GM21447 (cell line): ENCODE results near the gene EVX2.

Experiments used
- ATAC-seq: cut with Tn5 transposase; IDR thresholded peaks from one replicate; pipeline ENCODE4 v1.9.1; 2021; ENCODE audit not compliant: unreplicated experiment

The EVX2 gene

DNA sequence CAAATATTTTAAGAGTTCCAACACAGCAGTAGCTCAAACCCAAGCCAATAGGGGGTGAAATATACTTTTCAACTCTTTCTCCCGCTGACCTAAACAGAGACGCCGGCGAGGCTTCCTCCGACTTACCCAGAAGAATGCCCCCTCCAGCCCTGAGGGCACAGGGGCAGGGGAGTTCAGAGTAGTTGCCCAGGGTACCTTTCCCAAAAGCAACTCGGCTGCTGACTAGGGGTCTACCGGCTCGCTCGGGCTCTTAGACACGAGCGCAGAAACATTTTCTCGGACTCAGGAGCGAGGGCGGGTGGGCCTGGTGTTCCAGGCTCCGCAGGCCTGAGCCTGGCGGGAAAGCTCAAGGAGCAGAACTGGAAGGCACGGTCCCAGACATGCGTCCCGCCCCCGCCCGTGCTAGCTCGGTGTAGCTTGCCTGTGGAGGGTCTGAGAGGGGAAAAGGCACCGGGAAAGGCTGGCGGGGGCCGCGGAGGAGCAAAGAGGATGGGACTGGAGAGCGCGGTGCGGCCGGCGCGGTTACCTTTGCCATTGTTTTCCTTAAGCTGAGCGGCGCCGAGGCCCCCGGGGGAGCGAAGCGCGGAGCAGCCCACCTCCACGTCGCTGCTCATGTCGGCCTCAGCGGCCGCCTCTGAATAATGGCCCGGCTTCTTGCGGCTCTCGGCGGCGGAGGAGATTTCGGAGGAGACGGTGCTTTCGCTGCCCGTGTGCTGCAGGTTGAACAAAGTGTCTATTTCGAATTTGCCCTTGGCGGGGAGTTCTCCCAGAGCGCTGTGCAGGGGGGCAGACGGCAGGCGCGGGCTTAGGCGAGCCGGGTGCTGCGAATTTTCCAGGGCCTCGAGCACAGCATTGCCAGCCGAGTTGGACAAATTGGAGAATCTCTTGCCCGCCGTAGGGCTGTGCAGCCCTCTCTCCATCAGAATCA is 674 bp downstream of the EVX2 start:
- ATAC-seq, result no peak

DNA sequence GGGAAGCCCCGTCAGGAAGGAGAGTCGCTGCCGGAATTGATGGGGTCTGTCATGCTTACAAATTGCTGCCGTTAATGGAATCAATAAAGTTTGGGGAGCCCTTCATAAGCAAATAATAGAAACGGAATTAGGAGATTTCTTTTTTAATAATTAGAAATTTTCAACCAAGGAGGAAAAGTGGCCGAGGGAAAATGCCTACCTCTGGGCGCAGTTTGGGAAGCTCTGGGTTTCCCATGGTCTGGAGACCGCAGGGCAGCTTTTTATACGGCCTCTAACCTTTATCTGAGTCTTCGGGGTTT is 1.3 kb downstream of the EVX2 start:
- ATAC-seq, result no peak

DNA sequence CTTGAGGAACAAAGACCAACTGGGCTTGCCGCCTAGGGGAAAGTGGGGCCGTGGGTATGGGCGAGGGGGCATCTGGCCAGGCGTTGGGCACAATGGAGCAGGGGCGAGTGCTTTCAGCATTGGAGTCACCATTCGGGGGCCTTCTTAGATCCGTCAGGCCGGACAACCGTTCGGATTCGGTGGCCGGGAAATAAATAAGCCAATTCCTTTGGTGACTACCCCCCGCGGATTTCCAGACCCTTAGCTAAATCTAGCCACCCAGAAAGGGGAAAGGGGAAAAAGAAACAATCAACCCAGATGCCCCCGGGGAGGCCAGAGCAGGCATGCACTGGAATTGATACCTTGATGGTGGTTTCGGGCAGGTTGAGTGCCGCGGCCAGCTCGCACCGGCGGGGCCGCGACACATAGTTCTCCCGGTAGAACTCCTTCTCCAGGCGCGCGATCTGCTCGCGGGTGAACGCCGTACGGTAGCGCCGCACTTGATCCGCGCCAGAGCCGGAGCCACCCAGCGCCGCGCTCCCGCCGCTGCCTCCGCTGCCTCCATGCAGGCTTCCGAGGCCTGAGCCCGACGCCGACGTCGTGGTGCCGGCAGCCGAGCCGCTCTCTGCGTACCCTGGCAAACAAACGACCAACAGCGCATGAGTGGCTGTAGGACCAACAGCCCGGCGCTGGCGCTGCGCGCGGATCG is 1.8 kb downstream of the EVX2 start:
- no peak for ATAC-seq

DNA sequence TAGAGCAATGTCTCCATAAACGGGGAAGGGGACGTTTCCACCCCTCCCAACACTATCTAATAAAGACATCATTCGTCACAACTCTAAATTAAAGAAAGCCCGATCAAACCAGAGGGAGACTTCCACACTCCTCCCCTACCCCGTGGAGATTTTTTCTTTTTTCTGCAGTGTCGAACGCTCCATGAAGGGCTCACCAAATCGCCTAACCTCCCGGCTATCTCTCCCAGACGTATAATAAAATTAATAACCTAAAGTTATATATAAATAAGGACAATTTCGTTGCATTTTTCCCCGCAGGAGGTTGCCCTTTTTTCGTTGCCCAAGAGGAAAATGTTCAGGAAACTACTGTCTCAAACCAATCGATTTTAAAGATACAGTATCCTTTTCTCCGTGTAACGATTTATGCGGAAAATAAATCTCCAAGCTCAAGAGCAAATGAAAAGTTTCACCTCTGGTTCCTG is 2.4 kb downstream of the EVX2 start:
- no peak for ATAC-seq

DNA sequence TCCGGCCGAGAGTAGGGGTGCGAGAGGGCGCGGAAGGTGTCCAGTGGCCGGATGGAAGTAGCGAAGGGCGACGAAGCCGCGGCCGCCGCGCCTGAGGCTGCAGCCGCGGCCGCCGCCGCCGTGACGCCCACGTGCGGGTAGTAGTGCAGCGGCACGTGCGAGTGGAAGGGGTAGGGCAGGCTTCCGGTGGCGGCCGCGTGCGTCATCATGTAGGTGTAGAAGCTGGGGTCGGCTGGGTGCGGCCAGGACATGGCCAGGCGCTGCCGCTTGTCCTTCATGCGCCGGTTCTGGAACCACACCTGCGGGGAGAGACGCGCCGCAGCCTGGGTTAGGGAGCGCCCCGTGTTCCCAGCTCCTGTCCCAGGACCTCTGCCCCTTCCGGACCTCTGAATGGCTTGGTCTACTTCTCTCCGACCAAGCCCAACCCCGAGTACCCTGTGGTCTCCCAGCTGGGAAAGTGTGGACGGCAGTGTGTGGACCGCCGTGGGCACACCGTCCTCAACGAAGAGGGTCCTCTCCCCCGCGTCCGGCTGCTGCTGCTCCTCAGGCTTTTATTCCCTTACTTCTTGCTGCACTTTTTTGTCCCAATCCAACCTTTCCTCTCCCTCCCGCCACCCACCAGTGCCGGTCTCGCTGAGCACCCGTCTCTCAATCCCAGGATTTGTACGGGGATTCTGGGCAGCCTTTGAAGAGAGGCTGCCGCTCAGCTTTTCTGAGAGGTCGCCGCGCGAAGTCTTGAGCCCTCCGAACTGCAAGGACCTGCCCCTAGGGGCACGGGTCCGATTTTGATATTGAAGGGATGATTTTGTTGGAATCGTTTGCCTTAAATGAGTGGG is 3.0 kb downstream of the EVX2 start:
- no peak for ATAC-seq

DNA sequence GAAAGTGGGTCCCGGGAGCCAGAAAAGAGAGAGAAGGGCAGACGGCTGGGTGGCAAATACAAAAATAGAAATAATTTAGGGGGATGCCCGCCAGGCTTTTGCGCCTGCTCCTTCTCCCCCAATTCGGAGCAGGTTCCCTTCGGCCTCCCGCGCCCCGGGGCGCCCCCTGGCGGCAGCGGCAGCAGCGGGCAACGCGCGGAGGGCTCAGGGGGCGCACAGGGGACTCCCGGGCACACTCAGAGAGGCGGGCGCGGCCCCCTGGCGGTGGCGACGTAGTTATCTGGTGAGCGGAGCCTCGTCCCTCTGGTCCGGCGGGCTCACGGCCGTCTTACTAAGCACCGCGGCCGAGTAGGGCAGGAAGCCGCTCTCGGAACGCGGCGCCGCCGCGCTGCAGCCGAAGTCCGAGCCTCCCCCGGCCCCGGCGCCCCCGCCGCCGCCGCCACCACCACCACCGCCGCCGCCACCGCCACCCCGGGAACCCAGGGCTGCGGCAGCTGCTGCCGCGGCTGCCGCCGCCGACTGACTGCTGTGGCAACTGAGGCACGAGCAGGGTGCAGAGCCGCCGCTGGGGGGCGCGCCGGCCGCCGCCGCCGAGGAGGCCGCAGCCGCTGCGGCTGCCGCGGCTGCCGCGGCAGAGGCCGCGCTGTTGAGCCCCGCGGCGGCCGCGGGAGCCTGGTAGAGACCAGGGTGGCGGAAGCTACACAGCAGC is 3.8 kb downstream of the EVX2 start:
- ATAC-seq, result no peak

DNA sequence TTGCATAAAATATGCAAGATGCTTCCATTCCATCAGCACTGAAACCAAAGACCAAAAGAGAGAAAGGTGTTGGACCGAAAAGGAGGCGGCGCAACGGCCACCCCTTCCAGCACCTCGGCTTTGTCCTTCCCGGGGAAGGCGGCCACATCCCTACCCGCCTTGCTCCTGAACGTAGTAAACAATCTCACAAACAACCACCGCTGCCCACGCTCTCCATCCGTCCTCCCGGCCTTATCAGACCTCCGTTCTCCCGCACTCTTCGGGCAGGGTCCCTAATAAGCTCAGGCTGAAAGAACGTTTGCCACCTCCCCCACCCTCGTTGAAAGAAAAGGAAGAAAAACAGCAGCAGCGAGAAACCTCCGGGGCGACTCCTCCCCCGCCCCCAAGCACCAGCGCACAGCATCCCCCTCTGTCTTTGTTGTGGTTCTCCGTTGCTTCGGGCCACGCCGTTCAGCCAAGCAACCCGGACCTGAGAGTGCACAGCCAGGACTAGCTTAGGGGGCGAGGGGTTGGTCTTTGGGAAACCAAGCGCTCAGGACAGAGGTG is 4.4 kb downstream of the EVX2 start:
- no peak for ATAC-seq

DNA sequence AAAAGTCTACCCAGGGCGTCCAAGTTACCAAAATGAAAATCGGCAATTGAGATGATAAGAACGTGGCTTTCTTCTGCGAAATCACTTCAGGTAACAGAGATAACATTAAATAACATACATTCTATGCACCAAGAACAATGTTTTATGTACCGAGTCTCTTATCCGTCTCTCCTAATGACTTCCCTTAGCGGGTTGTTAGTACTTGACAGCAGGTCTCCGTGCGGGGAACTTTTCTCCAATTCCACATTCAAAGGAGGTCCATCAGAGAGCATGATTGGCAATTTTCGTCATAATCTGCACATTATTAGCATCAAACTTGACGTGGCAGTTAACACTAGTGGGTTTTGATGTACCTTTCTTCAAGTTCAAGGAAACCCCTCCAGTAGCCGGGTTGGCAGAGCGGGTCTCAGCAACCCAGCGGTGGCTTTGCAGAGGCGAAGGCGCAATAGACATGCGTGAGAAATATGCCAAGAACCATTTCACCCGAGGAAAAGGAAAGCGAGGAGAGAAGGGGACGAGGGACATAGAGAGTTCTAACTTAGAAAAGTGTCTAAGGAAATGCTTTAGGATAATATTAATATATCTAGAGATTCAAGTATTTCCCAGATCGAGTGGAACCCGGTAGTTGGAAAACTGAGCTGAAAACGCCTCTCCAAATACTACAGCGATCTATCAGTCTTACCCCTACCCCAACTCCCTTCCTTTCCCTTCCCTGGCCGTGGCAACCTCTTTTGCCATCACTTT is 5.0 kb downstream of the EVX2 start:
- no peak for ATAC-seq

DNA sequence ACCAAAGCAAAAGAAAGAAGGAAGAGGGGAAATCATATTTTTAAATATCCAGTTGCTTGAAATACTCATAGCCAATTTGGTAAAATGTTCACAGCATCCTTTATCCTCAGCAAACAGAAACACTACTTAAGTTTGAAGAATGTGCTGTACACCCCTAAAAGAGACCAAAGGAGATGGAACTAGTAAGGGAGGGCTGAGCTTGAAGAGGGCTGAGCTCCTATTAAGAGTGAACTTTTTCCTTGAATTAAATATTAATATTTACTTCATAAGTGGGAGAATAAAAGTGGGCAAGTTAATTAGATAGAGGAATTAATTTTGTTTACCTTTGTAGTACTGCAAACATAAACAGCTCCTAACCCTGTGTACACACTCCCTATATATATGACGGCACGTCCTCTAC is 7.0 kb downstream of the EVX2 start:
- no peak for ATAC-seq

DNA sequence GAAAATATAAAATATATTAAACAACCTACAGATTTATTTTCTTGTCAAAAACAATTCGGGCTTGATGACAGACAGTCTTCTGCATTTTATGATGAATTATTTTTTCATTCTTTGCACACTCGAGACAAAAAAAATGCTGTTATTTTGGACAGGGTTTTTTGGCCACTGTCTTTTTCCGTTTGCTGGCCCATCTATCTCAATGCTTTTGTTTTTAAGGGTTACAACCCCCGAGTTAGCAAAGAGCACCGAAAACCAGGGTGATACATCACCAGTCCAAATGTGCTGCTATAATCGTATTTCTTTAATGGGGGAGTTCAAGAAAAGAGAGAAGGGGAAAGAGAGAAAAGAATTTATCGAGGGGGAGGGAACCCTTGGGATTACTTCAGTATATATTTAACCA is 7.7 kb downstream of the EVX2 start:
- ATAC-seq, result no peak

DNA sequence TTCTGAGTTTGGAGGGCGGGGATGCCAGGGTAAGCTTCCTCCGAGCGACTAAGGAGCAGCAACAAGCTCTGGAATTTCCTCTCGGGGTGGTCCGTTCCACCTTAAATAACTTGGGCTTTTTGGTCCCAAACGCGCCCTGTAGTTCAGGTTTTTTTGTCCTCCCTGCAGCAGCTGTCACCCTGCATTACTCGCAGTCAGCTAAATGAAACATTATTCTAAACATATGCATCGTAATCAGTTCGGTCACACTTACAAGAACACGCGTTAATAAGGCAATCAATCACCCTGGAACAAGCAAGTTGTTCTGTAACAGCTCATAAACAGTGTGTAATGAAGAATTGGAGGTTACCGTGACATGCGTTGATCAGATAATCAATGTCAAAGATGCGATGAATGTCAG is 8.3 kb downstream of the EVX2 start:
- no peak for ATAC-seq

DNA sequence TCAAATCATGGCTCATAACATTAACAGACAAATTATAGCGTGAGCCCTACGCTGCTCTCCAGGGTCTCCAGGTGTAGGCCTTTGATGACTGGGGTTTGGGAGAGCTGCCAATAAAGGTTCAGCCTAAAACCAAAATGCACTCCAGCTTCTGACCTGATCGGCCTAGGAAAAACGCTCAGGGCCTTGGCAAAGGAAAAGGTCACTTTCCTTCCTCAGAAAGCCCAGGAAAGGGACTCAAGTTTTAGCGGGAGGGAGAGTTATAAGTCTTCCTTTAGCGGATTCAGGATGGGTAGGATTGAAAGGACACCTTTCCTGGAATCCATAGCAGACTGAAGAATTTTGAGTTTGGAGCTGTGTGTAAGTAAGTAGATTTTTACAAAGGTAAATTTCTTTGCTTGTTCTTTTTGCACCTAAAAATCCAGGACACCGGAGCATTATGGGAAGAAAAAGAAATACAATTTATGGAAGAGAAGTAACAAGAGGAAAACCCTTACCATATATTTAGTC is 8.8 kb downstream of the EVX2 start:
- no peak for ATAC-seq

DNA sequence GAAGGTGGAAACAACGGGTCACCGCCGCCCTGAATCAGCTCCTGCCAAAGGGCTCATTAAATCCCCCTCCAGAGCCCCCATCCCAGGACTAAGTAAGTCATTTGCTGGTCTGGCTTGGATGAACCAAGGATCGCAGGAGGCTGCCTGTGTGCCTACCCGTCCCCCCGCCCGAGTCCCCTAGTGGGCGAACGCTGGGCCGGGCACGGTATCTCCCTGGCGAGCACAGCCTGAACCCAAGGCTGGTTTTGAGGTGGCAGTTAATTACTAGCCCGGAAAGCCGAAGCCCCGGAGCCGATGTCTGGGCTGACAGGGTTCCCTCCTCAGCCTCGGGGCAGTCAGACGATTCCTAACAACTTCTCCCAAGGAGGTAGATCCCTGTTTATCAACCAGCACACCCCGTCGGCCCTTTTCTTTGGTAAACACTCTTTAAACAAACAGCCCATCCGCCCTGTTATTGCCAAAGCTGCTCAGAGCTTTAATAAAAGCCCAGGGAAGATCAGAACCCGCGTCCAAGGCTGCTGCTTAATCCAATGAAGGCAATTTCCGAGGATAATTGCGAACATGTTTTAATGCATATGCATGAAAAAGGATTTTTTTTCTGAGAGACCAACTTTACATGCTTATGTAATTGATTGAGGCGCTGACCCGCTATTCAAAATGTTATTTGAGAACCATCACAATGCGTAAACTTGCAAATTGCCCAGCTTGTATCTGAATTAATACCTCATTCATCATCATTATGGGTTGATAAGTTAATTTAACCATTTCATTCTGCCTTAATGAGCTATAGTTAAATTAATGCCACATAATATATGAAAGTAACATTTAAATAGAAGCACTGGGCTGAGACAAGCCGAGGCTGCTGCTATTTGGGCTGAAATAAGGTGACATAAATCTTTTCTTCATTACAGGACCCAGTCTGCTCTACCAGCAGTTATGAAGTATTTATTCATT is 10.5 kb downstream of the EVX2 start:
- ATAC-seq, result no peak

DNA sequence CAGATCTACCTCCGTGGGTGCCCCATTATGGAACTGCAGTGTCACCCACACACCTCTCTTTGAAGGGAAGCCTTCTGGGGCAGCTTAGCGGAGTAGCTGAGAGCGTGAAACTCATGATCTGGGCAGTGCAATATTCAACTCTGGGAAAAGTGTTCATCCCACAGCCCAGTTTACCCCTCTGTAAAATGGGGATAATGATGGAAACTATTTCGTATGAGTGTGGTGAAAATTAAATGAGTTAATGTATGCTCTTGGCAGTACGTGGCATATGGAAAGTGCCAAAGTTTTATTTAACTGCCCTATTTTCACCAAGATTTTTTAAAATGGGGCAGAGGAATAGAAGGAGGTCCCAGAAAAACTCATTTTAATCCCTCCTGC is 11.5 kb downstream of the EVX2 start:
- no peak for ATAC-seq

DNA sequence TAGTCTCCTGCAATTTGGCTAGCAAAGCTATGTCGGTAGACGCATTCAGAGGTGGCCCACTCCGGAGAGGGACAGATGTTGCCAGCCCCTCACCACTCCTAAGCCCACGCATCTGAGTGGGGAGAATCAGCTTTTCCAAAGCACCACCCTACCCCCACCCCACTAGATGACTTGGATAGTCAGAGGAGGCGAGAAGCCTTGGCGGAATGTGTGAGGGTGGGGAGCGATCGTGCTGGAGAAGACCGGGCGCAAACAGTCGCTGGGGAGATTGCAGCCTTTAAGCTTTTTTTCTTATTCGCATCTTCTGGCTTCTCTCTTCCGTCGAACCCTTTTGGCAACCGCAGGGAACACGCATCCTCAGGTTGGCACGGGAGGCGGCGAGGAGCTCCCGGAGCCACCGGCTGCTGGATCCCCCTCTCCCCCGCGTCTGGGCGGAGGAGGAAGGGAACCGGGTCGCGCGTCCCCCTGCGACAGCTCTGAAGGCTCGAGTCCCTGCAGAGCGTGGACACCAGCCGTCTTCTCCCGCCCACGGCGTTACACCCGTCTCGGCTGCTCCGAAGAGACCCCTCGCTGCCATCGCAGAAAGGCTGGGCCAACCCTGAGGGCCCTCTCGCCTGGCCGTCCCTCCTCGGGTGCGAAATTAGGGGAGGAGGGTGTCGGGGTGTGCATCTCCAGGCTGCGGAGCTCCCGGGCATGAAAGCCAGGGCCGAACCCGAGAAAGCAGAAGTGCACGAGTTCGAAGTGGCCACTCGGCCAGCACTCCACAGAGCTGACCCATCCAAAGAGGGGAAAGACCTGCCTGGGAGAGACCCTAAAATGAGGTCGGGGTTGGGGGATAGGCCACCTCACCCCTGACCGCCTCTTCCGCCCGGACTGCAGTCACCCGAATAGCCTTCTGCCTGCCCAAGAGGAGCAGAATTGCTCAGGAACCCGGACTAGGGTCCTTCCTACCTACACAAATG is 12.2 kb downstream of the EVX2 start:
- ATAC-seq, result no peak

DNA sequence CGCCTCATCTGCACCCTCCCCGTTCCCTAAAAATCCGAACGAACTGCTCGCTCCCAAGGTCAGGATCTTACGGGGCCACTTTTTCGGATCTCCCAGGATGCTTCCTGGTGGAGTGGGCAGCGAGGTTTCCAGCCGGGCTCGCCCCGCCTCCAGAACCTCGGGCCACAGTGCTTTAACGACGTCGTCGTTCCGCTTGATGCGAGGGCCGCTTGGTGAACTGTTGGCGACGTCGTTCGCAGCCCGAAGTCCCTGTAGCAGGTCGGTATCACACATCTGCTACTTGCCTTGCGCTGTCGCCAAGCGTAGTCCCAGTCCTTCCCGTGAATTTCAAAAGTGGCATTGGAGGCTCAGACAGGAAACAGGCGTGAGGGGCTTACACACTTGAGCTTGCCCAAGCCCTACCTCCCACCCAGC is 15.3 kb downstream of the EVX2 start:
- ATAC-seq, result no peak

DNA sequence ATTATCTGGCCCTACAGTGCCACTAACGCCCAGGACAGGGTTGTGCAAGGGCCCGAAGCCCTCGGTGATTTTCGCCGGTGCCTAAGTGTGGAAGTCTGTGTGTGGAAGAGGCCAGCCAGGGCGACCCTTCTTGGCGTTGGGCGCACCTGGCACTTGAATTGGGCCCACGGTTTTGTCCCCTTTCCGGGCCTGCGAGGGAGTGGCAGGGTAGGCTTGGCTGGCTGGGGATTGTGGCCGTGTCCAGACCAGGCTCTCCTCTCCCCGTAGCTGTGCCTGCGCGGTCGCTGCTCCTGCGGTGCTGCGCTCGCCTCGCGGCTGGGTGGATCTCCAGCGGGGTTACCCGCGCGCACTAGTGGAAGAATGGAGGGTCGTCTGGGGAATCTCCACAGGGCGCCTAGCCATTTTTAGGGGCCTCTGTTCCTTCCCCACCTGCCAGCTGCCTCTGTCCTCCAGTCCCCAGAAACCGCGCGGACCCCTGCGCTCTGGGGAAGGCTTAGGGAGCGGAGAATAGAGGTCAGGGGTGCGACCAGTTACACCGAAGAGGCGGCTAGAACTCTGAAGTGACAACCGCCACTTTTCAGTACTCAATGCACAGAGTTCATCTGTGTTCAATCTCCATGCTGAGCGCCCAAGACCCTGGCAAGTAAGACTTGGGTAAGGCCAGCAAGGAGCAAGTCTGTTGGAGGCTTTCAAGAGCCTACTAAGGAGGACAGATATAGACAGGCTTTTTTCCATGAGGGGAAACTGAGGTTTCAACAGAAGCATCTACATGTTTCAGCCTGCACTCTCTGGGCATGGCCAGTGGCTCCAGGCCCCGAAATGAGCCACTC is 16.0 kb downstream of the EVX2 start:
- ATAC-seq, result no peak
